PFSK-1 (cell line): ENCODE data around the gene CFP.

Experiments used
- POLR2AphosphoS5 ChIP-seq: IDR thresholded peaks from 2 replicates; pipeline ENCODE4 v1.6.1; 2012; ENCODE audit warnings: low read depth, mild to moderate bottlenecking, control low read depth, low read length, moderate library complexity
- TAF1 ChIP-seq: IDR thresholded peaks from 2 replicates; pipeline ENCODE4 v1.6.1; 2012; ENCODE audit warnings: low read length, control low read depth, borderline replicate concordance; ENCODE audit not compliant: insufficient read depth

GRCh38 chrX:47596256-47596655 is 33.5 kb downstream of the CFP start:
- TF ChIP-seq POLR2AphosphoS5 (no peak), TAF1 (no peak)
